Mesendoderm (in vitro differentiated cells): ENCODE measurements around the gene MFN1.

Experiments used
- DNase-seq: peaks from one replicate; pipeline ENCODE4 v3.0.0; 2013
- H2AK5ac ChIP-seq: 2 replicates; pipeline ENCODE4 v1.6.1; 2013; ENCODE audit warnings: low read length, inconsistent platforms
- H2BK120ac ChIP-seq: 2 replicates; pipeline ENCODE4 v1.6.1; 2013; ENCODE audit warnings: low read depth, mild to moderate bottlenecking, low read length, moderate library complexity, mixed read lengths
- H2BK15ac ChIP-seq: replicated peaks from 2 replicates; pipeline ENCODE4 v1.6.1; 2013; ENCODE audit warnings: low read depth, mild to moderate bottlenecking, moderate library complexity
- H2BK5ac ChIP-seq: 2 replicates; pipeline ENCODE4 v1.6.1; 2013; ENCODE audit warnings: low read length, inconsistent platforms
- H3K18ac ChIP-seq: 2 replicates; pipeline ENCODE4 v1.6.1; 2013; ENCODE audit warnings: mild to moderate bottlenecking, low read length, mixed read lengths
- H3K23ac ChIP-seq: one replicate; pipeline ENCODE4 v1.6.1; 2013; ENCODE audit warnings: low read length
- H3K27ac ChIP-seq: 2 replicates; pipeline ENCODE4 v1.5.1; 2013; ENCODE audit warnings: low read depth, mild to moderate bottlenecking, inconsistent platforms, low read length, moderate library complexity
- H3K27me3 ChIP-seq: 2 replicates; pipeline ENCODE4 v1.6.1; 2013; ENCODE audit warnings: low read length, control low read depth, mild to moderate bottlenecking, inconsistent platforms; ENCODE audit not compliant: insufficient read depth, poor library complexity
- H3K36me3 ChIP-seq: 2 replicates; pipeline ENCODE4 v1.6.1; 2013; ENCODE audit warnings: low read length, inconsistent platforms; ENCODE audit not compliant: control insufficient read depth, insufficient read depth
- H3K4ac ChIP-seq: one replicate; pipeline ENCODE4 v1.6.1; 2013; ENCODE audit warnings: low read depth, mild to moderate bottlenecking, low read length, moderate library complexity
- H3K4me1 ChIP-seq: 2 replicates; pipeline ENCODE4 v1.6.1; 2013; ENCODE audit warnings: low read depth, low read length, inconsistent platforms; ENCODE audit not compliant: control insufficient read depth
- H3K4me2 ChIP-seq: 2 replicates; pipeline ENCODE4 v1.6.1; 2013; ENCODE audit warnings: low read length
- H3K4me3 ChIP-seq: 2 replicates; pipeline ENCODE4 v1.5.1; 2013; ENCODE audit warnings: mild to moderate bottlenecking, low read length
- H3K56ac ChIP-seq: one replicate; pipeline ENCODE4 v1.6.1; 2013; ENCODE audit warnings: low read length
- H3K79me1 ChIP-seq: 2 replicates; pipeline ENCODE4 v1.6.1; 2013; ENCODE audit warnings: low read length, inconsistent platforms
- H3K79me2 ChIP-seq: 2 replicates; pipeline ENCODE4 v1.6.1; 2013; ENCODE audit warnings: mild to moderate bottlenecking, low read length; ENCODE audit not compliant: control insufficient read depth, insufficient read depth
- H3K9ac ChIP-seq: 2 replicates; pipeline ENCODE4 v1.6.1; 2013; ENCODE audit warnings: low read length, inconsistent platforms
- H4K5ac ChIP-seq: one replicate; pipeline ENCODE4 v1.6.1; 2013; ENCODE audit warnings: low read length
- H4K8ac ChIP-seq: one replicate; pipeline ENCODE4 v1.6.1; 2013; ENCODE audit warnings: low read depth, mild to moderate bottlenecking, control low read depth, low read length, moderate library complexity
- WGBS: extraction: QIAGEN DNeasy Blood & Tissue Kit; methylation state at CpG from one replicate; pipeline ENCODE4 v1.1.7; 2013; ENCODE audit warnings: low lambda C conversion rate, missing lambda C conversion rate; ENCODE audit not compliant: insufficient coverage; ENCODE audit errors: extremely low coverage; 5-methylcytosine and 5-hydroxymethylcytosine counted together

The MFN1 gene

GRCh38 chr3:179438841-179439240, 91.3 kb downstream of the MFN1 start:
- Histone ChIP-seq H3K27ac (no peak overlapping the region), H3K18ac (no peak overlapping the region), H2BK5ac (no peak overlapping the region), H2BK15ac (no peak overlapping the region), H2AK5ac (no peak overlapping the region), H3K4ac (no peak overlapping the region), H3K4me2 (no peak overlapping the region), H3K4me3 (no peak overlapping the region), H3K23ac (no peak overlapping the region), H3K36me3 (no peaks in the 10 kb centered on the region), H4K8ac (no peak overlapping the region), H2BK120ac (no peak overlapping the region), H3K4me1 (peaks cover 9% of the 10 kb centered on the region), H3K56ac (no peak overlapping the region), H3K79me1 (peaks cover 4% of the 10 kb centered on the region), H4K5ac (no peak overlapping the region), H3K79me2 (peaks cover 26% of the 10 kb centered on the region), H3K9ac (no peak overlapping the region), H3K27me3 (no peaks in the 10 kb centered on the region)
- peak; percentile 59 for DNase-seq
- WGBS, result no CpG with 5 or more reads among the region's 5 CpGs
